ENCODE results near the gene CNTN5.
"Not testable (repeated sequence)": the region's sequence is repeated elsewhere in the genome, so short reads cannot be mapped to it uniquely, and the experiment has no call there.

CNTN5 gene

GRCh38 chr11:100208207-100208606 lies 1187.5 kb downstream of the CNTN5 start:
- no peak for DNase-seq (ENCODE audit: low read depth in 3 of 3)

- no peak for DNase-seq (ENCODE audit: low read depth in 3 of 3)
Observed at GRCh38 chr11:100214791-100215190, 1194.0 kb downstream of the CNTN5 start.

- DNase-seq (ENCODE audit: low read depth in 3 of 3) = no peak
Observed at GRCh38 chr11:100220801-100221200, 1200.1 kb downstream of the CNTN5 start.

GRCh38 chr11:100221791-100222190 lies 1201.0 kb downstream of the CNTN5 start:
- no peak for DNase-seq (ENCODE audit: low read depth in 3 of 3)

- no peak for DNase-seq (ENCODE audit: low read depth in 3 of 3)
Observed at GRCh38 chr11:100224541-100225034, 1203.8 kb downstream of the CNTN5 start.

- DNase-seq (ENCODE audit: low read depth in 3 of 3) = no peak
Observed at GRCh38 chr11:100229086-100229485, 1208.3 kb downstream of the CNTN5 start.

- no peak for DNase-seq (ENCODE audit: low read depth in 3 of 3)
Observed at GRCh38 chr11:100232006-100232405, 1211.3 kb downstream of the CNTN5 start.

- no peak for DNase-seq (ENCODE audit: low read depth in 3 of 3)
Observed at GRCh38 chr11:100235085-100235484, 1214.3 kb downstream of the CNTN5 start.

GRCh38 chr11:100240025-100240539 lies 1219.3 kb downstream of the CNTN5 start:
- no peak for DNase-seq (ENCODE audit: low read depth in 3 of 3)

- no peak for DNase-seq (ENCODE audit: low read depth in 3 of 3)
Observed at GRCh38 chr11:100247704-100248103, 1227.0 kb downstream of the CNTN5 start.

- DNase-seq (ENCODE audit: low read depth in 3 of 3) = not testable (repeated sequence)
Observed at GRCh38 chr11:100257238-100257803, 1236.6 kb downstream of the CNTN5 start.

- no peak for DNase-seq (ENCODE audit: low read depth in 3 of 3)
Observed at GRCh38 chr11:100269516-100269915, 1248.8 kb downstream of the CNTN5 start.

GRCh38 chr11:100273066-100273815 lies 1252.5 kb downstream of the CNTN5 start:
- DNase-seq (ENCODE audit: low read depth in 3 of 3) = no peak

- not testable (repeated sequence) for DNase-seq (ENCODE audit: low read depth in 3 of 3)
Observed at GRCh38 chr11:100274466-100274865, 1253.7 kb downstream of the CNTN5 start.

- no peak for DNase-seq (ENCODE audit: low read depth in 3 of 3)
Observed at GRCh38 chr11:100294748-100295147, 1274.0 kb downstream of the CNTN5 start.

- DNase-seq (ENCODE audit: low read depth in 3 of 3) = no peak
Observed at GRCh38 chr11:100296051-100296679, 1275.4 kb downstream of the CNTN5 start.

GRCh38 chr11:100297516-100297915 lies 1276.8 kb downstream of the CNTN5 start:
- no peak for DNase-seq (ENCODE audit: low read depth in 3 of 3)

GRCh38 chr11:100302824-100303223 lies 1282.1 kb downstream of the CNTN5 start:
- DNase-seq (ENCODE audit: low read depth in 3 of 3) = no peak

GRCh38 chr11:100303897-100304296 lies 1283.1 kb downstream of the CNTN5 start:
- no peak for DNase-seq (ENCODE audit: low read depth in 3 of 3)

GRCh38 chr11:100308202-100308601 lies 1287.5 kb downstream of the CNTN5 start:
- DNase-seq (ENCODE audit: low read depth in 3 of 3) = no peak

- DNase-seq (ENCODE audit: low read depth in 3 of 3) = no peak
Observed at GRCh38 chr11:100315946-100316345, 1295.2 kb downstream of the CNTN5 start.

- DNase-seq (ENCODE audit: low read depth in 3 of 3) = no peak
Observed at GRCh38 chr11:100316952-100317351, 1296.2 kb downstream of the CNTN5 start.

- DNase-seq (ENCODE audit: low read depth in 3 of 3) = no peak
Observed at GRCh38 chr11:100319691-100320090, 1298.9 kb downstream of the CNTN5 start.

Measured in stimulated activated CD4-positive, alpha-beta T cell treated with anti-CD3 and anti-CD28 coated beads, TNF-alpha, amount 100 ng/mL, for 24 hours (primary cell).